ENCODE data around the gene TSPAN4.

The TSPAN4 gene

GRCh38 chr11:862081-862661, 19.5 kb downstream of the TSPAN4 start:
- DNase-seq (ENCODE audit: insufficient read length, low spot score) (no peak), FAIRE-seq (no peak)
- no peak for TF ChIP-seq CTCF (IDR thresholded peaks at IDR 0.05; ENCODE audit: insufficient read depth, missing control alignments)

- TF ChIP-seq CTCF (IDR thresholded peaks at IDR 0.05; ENCODE audit: insufficient read depth, missing control alignments): no peak
- no peak for FAIRE-seq
- DNase-seq (ENCODE audit: insufficient read length, low spot score): no peak
These were observed 20.0 kb downstream of the TSPAN4 start for GRCh38 chr11:862696-863022.

DNA sequence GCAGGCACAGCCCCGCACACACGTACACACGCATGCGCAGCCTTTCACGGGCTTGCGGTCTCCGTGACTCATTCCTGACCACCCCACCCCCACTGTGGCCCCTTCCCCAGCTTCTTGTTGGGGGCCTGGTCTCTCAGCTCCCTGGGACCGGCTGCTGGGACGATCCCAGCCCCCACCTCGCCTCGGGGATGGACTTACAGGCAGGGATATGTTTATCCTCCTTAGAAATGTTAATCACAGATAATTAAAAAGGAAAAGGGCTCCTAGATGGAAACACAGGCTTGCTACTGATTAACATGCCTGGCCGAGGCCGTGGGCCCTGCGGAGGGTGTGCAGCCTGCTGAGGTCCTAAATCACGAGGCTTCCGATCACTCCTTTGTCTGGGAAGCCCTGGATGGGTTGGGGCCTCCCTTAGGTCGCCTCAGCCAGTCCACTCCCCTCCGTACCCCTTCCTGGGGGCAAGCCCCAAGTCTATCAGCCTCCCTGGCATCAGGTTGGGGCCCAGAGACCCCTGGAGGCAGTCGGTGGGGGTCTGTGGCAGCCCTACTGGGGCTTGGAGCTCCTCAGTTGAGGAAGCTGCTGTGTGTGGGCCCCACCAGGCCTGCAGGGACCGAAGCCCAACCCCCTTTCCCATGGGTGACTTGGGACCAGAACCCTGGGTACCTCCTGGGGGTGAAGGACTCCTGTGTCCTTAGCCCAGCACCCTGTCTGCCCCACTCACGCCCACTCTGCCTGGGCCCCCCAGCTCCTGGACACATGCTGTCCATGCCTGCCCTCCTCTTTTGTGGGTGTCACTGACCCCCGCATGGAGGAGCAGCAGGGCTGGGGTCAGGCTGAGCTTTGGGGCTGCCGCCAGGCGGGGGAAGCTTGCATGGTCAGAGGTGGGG, 20.6 kb downstream of the TSPAN4 start:
- peak; percentile 60 for DNase-seq (ENCODE audit: insufficient read length, low spot score)
- TF ChIP-seq CTCF (IDR thresholded peaks at IDR 0.05; ENCODE audit: insufficient read depth, missing control alignments): no peak
- FAIRE-seq: no peak

GRCh38 chr11:863910-864827, 21.5 kb downstream of the TSPAN4 start:
- DNase-seq (ENCODE audit: insufficient read length, low spot score) (no peak), FAIRE-seq (no peak)
- no peak for TF ChIP-seq CTCF (IDR thresholded peaks at IDR 0.05; ENCODE audit: insufficient read depth, missing control alignments)

DNA sequence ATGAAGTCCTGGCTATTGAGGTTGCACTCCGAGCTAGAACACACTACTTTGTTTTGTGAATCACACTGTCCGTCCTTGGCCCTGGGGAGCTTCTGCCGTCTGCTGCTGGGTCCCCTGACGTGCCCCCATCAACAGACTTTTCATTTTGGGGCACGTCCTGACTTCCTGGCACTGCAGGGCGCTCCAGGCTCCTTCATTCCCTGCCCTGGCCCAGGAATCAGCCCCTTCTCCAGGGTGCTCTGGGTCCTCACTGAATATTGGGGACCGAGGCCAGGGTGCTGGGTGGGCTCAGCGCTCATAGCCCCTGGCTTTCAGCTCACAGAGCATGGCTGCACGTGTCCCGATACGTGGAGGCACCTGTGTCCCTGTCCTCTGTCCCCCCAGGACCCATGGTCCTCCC, 22.2 kb downstream of the TSPAN4 start:
- DNase-seq (ENCODE audit: insufficient read length, low spot score) (no peak), FAIRE-seq (no peak)
- no peak for TF ChIP-seq CTCF (IDR thresholded peaks at IDR 0.05; ENCODE audit: insufficient read depth, missing control alignments)

GRCh38 chr11:865462-866430, 23.1 kb downstream of the TSPAN4 start:
- FAIRE-seq (no peak), DNase-seq (ENCODE audit: insufficient read length, low spot score) (no peak)
- no peak for TF ChIP-seq CTCF (IDR thresholded peaks at IDR 0.05; ENCODE audit: insufficient read depth, missing control alignments)
